ENCODE data around the gene AGAP1. TPM values are rescaled to one million over a fixed set of nuclear protein-coding genes. Genes with fewer than 3 reads are reported as not detected.
"Not testable (repeated sequence)": the region's sequence is repeated elsewhere in the genome, so short reads cannot be mapped to it uniquely, and the experiment has no call there.

The AGAP1 gene
- total RNA-seq, 1 donor from 2014 or later, result 43.9 TPM

DNA sequence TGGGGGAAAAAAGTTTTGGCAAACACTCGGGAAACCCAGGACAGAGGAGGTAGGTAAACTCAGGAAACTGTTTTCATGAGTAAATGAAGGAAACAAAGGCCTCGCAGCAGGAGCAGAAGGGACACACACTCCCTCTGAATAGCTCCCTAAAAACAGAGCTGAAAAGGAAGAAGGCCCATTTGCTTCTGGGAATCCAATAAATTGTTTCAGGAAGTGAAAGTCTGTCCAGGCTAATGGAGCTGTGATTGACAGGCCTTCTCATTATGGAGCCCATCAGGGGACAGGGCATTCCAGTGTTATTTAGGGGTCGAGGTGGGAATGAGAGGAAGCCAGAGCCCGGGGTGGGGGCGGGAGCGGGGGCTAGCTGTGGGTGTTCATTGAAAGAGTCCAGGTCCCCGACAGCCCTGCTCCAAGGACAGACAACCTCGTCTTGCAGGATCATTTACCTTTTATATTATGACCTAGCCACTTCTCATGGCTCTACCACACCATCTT, 593.2 kb downstream of the AGAP1 start:
- Mint-ChIP-seq H3K36me3 (ENCODE audit: low read depth, unreplicated experiment) (no peaks in the 10 kb centered on the region), H3K4me1 (ENCODE audit: unreplicated experiment) (peaks cover 46% of the 10 kb centered on the region), H3K27ac (ENCODE audit: unreplicated experiment) (peak overlapping the region; percentile 81), H3K4me3 (ENCODE audit: unreplicated experiment) (no peak overlapping the region), H3K9me3 (ENCODE audit: unreplicated experiment) (no peaks in the 10 kb centered on the region), H3K27me3 (ENCODE audit: unreplicated experiment) (peaks cover 2% of the 10 kb centered on the region)
- no peak for DNase-seq (ENCODE audit: low spot score)
- TF ChIP-seq, protein P1, sequence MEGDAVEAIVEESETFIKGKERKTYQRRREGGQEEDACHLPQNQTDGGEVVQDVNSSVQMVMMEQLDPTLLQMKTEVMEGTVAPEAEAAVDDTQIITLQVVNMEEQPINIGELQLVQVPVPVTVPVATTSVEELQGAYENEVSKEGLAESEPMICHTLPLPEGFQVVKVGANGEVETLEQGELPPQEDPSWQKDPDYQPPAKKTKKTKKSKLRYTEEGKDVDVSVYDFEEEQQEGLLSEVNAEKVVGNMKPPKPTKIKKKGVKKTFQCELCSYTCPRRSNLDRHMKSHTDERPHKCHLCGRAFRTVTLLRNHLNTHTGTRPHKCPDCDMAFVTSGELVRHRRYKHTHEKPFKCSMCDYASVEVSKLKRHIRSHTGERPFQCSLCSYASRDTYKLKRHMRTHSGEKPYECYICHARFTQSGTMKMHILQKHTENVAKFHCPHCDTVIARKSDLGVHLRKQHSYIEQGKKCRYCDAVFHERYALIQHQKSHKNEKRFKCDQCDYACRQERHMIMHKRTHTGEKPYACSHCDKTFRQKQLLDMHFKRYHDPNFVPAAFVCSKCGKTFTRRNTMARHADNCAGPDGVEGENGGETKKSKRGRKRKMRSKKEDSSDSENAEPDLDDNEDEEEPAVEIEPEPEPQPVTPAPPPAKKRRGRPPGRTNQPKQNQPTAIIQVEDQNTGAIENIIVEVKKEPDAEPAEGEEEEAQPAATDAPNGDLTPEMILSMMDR (IDR thresholded peaks at IDR 0.05; ENCODE audit: unreplicated experiment), result no peak

DNA sequence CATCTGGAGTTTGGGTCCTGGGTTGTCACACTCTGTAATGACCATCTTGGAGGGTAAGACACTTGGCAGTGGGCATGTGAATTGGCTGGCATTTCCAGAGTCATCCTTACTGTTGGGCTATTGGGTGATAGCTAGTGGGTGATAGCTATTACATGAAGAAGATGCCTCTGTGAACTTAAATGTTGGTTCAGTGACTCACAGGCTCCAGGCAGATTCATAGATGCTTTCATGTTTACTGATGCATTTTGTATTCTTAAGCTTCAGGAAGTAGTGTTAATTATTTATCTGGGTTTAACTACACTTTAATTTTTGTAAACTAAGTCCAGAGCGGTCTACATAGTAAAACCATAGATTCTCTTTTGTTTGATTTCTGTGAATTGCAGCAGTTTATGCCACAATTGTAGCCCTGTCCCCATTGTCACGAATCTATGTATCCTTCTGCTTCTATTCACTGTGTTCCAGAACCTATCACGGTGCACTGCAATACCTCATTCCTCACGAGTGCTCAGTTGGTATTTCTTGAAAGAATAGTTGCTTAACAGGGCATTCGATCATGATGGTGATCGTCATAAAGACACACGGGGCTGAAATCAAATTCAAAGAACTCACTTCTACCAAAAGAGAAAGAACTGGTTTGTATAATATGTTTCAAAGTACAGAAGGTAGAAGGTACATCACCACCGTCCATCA, 594.7 kb downstream of the AGAP1 start:
- H3K27ac Mint-ChIP-seq (ENCODE audit: unreplicated experiment), result no peak overlapping the region
- peaks cover 43% of the 10 kb centered on the region for H3K4me1 Mint-ChIP-seq (ENCODE audit: unreplicated experiment)
- H3K4me3 Mint-ChIP-seq (ENCODE audit: unreplicated experiment), result no peak overlapping the region
- TF ChIP-seq, protein P1 (IDR thresholded peaks at IDR 0.05; ENCODE audit: unreplicated experiment), result no peak
- DNase-seq (ENCODE audit: low spot score), result no peak
- H3K36me3 Mint-ChIP-seq (ENCODE audit: low read depth, unreplicated experiment), result no peaks in the 10 kb centered on the region
- peaks cover 2% of the 10 kb centered on the region for H3K27me3 Mint-ChIP-seq (ENCODE audit: unreplicated experiment)
- no peaks in the 10 kb centered on the region for H3K9me3 Mint-ChIP-seq (ENCODE audit: unreplicated experiment)

DNA sequence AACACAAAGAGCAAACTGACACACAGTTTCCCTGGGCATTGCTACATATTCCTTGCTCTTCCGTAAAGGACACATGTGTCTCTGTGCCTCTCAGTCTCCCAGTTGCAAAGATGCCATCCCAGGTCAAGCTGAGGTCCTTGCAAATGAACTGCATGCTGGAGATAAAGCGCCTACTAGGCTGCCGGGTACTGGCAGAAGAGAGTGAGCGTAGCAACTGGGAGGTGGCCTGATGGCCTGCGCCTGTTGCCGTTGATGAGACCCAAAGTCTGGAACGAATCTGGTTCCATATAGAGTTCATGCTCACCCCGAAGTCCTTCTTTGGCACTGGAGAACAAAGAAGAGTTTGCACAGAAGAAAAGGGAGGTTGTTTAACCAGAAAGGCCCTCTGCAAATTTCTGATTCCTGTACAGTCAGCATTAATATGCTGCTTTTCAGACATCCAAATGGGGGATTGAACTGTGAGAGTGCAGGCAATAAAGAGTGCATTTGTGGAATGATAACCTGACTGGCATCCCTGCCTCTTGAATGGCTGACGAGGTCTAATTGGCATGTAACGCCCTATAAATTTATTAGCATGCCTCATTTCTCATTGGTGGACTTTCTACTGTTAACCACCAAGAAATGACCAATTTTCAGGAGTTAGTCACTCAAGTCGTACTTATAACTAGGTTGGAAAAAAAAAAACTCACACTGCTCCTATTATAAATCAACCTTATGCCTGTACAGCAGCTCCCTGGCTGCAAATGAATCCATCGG, 595.6 kb downstream of the AGAP1 start:
- Mint-ChIP-seq H3K27ac (ENCODE audit: unreplicated experiment) (no peak overlapping the region), H3K9me3 (ENCODE audit: unreplicated experiment) (no peaks in the 10 kb centered on the region), H3K27me3 (ENCODE audit: unreplicated experiment) (peaks cover 2% of the 10 kb centered on the region), H3K4me3 (ENCODE audit: unreplicated experiment) (no peak overlapping the region), H3K4me1 (ENCODE audit: unreplicated experiment) (peaks cover 34% of the 10 kb centered on the region), H3K36me3 (ENCODE audit: low read depth, unreplicated experiment) (no peaks in the 10 kb centered on the region)
- DNase-seq (ENCODE audit: low spot score), result no peak
- TF ChIP-seq, protein P1 (IDR thresholded peaks at IDR 0.05; ENCODE audit: unreplicated experiment), result no peak

DNA sequence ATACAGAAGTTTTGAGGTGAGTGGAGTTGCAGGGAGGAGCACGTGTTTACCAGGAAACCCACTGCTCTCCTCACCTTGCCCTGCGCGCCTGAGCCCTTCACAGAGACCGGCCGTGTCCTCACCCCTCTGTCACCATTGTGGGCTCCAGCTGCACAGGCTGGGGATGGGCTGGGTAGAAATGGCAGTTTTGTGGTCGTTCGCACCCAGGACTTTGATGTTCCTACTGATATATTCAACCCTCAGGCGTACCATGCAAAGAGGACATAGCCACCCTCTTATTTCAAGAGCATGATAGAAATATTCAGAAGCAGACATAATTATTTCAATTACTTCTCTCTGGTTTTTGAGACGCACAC, 596.2 kb downstream of the AGAP1 start:
- TF ChIP-seq, protein P1 (IDR thresholded peaks at IDR 0.05; ENCODE audit: unreplicated experiment), result no peak
- H3K9me3 Mint-ChIP-seq (ENCODE audit: unreplicated experiment), result no peaks in the 10 kb centered on the region
- H3K27ac Mint-ChIP-seq (ENCODE audit: unreplicated experiment), result no peak overlapping the region
- H3K36me3 Mint-ChIP-seq (ENCODE audit: low read depth, unreplicated experiment), result no peaks in the 10 kb centered on the region
- H3K4me1 Mint-ChIP-seq (ENCODE audit: unreplicated experiment), result peaks cover 33% of the 10 kb centered on the region
- no peak for DNase-seq (ENCODE audit: low spot score)
- peaks cover 2% of the 10 kb centered on the region for H3K27me3 Mint-ChIP-seq (ENCODE audit: unreplicated experiment)
- no peak overlapping the region for H3K4me3 Mint-ChIP-seq (ENCODE audit: unreplicated experiment)

DNA sequence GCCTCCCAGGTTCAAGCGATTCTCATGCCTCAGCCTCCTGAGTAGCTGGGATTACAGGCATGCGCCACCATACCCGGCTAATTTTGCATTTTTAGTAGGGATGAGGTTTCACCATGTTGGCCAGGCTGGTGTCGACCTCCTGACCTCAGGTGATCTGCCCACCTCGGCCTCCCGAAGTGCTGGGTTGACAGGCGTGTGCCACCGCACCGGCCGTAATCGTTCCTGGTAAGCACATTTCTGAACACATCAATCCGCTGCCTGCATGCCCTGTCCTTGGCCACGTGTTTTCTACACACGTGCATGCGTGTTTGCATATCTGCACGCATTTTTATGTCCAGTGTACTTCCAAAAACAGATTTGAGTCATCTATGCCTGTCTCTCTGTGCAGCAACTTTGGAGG, 597.0 kb downstream of the AGAP1 start:
- not testable (repeated sequence) for H3K27me3 Mint-ChIP-seq (ENCODE audit: unreplicated experiment); H3K27ac Mint-ChIP-seq (ENCODE audit: unreplicated experiment); H3K4me3 Mint-ChIP-seq (ENCODE audit: unreplicated experiment); DNase-seq (ENCODE audit: low spot score); H3K36me3 Mint-ChIP-seq (ENCODE audit: low read depth, unreplicated experiment); H3K9me3 Mint-ChIP-seq (ENCODE audit: unreplicated experiment)
- peaks cover 25% of the 10 kb centered on the region for H3K4me1 Mint-ChIP-seq (ENCODE audit: unreplicated experiment)
